ENCODE data around the gene PACS1.
"Not testable (repeated sequence)": the region's sequence is repeated elsewhere in the genome, so short reads cannot be mapped to it uniquely, and the experiment has no call there.

Gene PACS1

DNA sequence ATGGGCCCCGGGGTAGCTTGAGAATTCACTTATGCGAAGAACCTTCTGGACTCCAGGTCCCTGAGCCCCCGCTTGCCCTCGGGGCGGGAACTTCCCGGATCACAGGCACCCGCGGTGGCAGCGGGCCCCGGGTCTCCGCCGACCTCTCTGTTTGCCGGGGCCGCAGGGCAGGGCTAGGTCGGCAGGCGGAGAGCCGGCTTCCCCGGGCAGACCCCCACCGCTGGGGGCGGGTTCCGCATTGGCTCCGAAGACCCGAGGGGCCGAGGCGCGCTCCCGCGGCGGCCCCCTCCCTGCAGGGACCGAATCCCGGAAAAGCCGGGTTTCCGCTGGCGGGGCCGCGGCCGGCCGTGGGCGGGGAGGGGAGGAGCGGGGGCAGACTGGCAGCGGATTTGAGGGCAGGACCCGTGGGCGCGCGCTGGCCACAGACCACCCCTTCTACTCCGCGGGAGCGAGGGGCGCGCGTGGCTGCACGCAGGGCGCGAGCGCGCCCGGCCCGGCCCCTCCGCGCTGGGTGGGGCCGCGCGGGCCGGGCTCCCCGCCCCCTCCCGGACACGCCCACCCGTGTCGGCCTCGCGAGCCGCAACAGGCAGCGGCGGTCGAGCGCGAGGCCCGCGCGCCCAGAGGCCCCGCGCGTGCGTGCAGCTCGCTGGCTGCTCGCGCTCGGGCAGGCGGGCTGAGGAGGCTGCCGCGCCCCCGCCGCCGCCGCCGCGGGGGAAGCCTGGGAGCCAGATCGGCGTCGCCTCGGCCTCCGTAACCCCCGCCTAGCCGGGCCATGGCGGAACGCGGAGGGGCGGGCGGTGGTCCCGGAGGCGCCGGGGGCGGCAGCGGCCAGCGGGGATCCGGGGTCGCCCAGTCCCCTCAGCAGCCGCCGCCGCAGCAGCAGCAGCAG is at the start of gene PACS1:
PACS1 (plus strand) TSS at position 558 of the 889 bp plus-strand sequence; CDS start at position 773, 215 bp downstream.
- peak; percentile 89 for DNase-seq

DNA sequence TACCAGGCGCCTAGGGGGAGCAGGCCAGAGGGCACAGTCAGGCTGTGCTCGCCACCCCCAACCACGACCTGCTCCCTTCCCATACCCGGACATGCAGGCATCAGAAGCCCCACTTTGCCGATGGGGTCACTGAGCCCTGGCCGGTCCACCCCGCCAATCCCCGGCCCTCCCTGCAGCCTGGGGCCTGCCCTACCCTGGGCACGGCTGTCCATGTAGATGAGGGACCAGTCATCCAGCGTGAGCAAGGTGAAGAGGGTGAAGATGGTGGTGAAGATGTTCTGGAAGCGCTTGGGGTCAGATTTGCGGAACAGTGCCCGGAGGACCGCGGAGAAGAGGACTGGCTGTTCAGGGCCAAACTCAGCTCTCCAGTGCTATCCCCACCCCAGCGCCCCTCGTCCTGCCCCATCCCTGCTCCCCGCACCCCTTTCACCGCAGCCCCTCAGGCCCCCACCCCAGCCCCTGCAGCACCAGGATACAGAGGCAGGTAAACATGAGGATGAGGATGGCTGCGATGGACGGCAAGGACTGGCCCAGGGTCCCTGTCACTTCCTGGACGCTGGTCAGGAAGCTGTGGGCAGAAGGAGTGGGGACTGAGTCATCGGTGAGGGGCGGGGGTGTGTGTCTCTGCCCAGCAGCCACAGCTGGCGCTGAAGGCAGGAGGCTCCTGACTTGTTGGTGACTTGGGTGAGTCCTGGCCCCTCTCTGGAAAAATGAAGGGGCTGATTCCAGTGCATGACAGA is 49.3 kb upstream of the PACS1 start:
- DNase-seq: no peak

DNA sequence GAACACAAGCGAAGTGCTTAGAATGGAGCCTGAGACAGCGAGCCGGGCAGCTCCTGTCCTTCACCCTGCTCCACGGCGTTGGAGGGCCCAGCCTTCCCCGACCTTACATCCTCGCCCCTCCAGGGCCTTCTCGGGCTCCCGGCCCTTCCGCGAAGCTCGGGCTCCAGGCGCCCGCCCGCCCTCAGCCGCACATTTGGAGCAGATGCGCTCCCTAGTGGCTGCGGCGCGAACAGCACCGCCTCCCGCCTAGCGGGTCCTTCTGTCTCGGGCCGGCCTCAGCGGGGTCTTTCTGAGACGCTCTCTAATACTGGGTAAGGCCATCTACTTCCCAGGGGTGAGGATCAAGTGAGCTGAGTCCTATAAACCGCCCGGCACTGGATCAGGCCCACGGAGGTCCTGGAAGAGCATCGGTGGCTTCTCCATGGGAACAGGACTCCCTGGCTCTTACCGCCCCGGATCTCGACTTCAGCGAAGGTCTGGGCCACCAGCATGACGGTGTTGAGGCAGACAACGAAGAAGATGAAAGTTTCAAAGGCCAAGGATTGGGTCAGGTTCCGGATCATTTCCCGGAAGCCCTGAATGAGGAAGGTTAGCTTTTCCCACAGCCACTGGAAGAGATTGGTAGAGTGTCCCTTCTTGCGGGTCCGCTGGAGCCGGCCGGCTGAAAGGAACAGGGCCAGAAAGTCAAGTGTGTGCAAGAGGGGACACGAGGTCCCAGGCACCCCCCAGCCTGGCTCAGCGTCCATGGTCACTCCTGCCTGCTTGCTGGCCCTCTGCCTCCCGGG is 47.5 kb upstream of the PACS1 start:
- DNase-seq: peak; percentile 68

DNA sequence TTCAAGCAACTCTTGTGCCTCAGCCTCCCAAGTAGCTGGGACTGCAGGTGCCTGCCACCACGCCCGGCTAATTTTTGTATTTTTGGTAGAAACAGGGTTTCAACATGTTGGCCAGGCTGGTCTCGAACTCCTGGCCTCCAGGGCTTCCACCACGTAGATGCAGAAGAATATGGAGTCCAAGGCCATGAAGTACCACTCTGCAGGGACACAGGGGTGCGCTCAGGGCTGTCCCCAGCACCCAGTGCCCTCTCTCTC is 47.0 kb upstream of the PACS1 start:
- not testable (repeated sequence) for DNase-seq

DNA sequence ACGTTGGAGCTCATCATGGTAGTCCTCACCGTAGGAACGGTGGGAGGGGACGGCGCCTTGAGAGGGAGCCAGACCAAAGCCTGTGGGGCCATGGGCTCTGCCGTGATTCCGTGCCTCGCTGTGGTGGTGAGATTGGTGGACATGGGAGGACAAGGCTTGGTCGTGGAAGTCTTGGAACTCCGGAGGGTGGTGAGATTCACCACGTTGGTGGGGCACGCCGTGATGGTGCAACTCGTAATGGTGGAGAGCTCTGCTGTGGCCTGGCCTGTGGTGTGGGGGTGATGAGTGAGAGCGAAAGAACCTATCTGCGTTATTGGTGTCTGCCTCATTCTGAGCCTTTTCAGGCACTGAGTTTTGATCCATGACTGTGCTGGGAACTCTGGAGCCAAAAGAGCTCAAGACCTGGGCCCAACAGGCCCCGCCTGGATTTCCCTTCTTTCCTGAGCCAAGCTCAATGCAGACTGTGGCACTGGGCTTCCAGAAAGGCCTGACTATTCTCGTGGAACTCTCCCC is 44.0 kb upstream of the PACS1 start, which contains the start of gene CATSPER1:
CATSPER1 (minus strand) TSS at position 463 of the 513 bp plus-strand sequence; CDS start at position 363, 100 bp downstream.
- DNase-seq: no peak

DNA sequence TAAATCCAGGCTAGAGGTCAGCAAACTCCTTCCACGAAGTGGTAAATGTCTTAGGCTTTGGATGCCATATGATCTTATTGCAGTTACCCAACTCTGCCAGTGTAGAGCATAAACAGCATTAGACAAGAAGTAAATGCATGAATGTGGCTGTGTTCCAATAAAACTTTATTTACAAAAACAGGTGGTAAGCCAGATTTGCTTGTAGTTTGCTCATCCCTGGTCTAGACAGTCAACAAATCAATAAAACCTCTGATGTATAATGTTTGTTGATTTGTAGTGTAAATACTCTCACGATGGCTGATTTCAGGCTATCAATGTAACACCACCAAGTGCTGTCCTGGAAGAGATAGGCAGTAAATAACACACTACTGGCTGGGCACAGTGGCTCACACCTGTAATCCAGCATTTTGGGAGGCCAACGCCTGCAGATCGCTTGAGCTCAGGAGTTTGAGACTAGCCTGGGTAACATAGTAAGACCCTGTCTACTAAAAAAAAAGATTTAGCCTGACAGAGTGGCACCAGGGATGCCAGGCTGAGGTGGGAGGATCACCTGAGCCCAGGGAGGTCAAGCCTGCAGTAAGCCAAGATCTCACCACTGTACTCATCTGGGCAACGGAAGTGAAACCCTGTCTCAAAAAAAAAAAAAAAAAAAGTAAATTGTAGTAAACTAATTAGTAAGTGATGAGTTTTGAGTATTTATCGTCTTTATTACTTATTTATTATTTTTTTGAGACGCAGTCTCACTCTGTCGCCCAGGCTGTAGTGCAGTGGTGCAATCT is 36.9 kb upstream of the PACS1 start:
- no peak for DNase-seq

DNA sequence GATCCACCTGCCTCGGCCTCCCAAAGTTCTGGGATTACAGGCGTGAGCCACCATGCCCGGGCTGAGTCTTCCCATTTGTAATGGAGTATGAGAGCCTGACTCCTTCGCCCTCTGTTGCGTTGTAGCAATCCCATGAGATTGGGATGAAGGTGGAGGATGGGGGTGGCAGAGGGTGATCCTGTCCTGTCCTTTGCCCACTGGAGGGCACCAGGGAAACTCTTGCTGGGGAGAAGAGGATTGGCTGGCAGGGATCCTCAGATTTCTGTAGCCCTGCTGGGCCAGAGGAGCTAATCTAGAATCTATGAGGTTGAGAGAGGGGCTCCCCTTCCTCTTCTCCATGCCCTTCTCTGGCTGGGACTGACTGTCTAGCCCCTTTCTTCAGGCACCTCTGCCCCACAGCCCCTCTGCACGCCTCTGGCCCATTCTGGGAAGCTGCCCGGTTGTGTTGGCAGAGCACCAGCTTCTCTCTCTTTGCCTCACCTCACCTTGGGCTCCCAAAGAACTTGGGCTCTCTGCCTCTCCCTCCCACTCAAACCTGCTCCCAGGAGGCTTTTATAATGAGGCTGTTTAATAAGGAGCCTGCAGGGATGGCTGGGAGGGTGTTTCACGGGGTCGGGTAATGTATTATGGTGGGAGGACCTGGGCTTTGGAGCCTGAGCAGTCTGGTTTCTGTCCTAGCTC is 34.3 kb upstream of the PACS1 start:
- DNase-seq: no peak

DNA sequence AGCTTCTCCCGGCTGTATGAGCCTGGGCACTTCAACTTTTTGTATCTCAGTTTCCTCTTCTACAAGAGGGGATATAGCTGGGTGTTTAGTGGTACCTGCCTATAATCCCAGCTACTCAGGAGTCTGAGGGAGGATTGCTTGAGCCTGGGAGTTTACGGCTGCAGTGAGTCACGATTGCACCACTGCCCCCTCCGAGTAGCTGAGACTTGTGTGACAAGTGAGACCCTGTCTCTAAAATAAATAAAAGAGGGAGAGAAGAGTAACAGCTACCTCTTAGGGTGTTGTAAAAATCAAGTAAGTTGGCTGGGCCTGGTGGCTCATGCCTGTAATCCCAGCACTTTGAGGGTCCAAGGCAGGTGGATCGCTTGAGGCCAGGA is 33.8 kb upstream of the PACS1 start:
- DNase-seq: no peak

DNA sequence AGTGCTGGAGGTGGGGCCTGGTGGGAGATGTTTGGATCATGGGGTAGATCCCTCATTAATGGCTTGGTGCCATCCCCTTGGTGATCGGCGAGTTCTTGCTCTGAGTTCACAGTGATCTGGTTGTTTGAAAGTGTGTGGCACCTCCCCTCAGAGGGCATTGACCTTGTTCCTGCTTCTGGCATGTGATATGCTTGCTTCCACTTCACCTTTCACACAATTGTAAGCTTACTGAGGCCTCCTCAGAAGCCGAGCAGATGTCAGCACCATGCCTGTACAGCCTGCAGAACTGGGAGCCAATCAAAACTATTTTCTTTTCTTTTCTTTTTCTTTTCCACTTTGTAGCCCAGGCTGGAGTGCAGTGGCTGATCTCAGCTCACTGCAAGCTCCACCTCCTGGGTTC is 32.7 kb upstream of the PACS1 start:
- DNase-seq: no peak

DNA sequence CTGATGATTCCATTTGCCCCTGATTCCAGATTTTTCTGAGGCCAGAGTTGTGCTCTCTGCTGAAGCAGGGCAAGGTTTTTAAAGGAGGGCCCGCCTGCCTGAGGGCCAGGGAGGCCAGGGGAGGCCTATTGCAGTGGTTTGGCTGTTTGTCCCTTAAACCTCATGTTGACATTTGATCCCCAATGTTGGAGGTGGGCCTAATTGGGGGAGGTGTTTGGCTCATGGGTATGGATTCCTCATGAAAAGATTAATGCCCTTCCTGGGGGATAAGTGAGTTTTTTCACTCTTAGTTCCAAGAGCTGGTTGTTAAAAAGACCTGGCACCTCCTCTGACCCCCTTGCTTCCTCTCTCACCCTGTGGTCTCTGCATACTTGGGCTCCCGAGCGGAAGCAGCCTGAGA is 30.3 kb upstream of the PACS1 start:
- no peak for DNase-seq

DNA sequence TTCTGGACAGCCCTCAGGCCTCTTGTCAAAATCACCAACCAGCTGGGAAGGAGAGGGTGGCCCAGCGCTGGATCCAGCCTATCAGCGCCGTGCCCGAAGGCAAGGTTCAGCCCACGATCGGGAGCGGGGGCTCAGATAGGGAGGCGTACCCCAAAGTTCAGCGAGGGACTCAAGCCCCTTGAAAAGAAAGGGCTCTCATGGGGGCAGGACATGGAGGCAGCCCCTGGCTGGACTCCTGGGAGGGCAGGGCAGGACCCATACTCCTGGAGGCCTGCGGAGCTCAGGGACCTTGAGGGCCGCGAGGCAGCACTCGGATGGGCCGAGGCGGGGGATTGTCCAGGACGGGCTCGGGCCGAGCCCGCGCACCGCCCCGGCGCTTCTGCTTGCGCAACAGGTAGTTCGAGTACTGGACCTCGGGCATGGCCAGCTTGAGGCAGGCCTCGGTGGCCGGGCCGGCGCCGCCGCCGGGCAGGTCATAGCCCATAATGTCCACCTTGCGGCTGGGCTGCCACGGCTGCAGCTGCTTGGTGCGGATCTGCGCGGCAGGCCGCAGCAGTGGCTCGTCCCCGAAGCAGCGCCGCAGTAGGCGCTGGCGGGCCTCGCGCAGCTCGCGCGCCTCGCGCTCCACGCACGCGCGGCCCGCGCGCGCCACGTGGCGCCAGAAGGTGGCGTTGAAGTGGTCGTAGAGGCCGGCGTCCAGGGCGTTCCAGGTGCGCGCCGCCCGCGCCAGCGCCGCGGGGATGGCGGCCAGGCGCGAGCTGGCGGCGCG is 27.7 kb upstream of the PACS1 start:
- DNase-seq: no peak

DNA sequence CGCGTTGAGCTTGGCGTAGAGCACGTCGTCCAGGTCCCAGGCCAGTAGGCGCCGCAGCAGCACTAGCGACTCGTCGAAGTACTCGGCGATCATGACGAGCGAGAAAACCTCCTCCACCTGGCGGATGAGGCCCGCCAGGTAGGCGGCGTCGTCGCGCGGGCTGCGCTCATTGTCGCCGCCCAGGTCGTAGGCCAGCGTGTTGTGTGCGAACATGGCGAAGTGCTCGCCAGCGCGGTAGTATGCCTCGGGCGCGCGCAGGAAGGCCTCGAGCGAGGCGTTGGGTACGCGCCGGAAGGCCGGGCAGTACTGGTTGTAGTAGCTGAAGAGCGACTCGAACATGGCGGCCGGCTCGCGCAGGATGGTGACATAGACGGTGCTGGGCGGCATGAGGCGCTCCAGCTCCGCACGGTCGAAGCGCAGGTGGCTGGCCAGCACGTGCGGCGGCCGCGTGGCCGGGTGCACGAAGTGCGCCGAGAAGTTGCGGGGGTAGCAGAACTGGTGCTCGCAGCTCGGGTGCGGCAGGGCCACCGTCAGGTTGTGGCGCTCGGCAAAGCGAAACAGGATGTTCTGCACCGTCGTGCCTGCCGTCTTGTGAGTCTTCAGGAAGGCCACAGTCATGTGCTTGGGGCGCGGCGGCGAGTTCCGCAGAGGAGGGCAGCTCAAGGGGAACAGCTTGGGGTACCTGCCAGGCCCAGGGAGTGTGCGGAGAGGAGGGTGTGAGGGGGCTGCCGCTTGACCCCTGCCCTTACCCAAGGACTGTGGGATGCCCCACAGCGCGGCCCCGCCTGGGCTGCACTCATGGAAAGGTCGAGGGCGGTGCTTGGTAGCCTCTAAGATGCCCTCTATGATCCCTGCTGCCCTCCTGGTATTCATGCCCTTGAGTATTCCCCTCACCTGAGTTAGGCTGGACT is 26.8 kb upstream of the PACS1 start:
- DNase-seq: no peak

DNA sequence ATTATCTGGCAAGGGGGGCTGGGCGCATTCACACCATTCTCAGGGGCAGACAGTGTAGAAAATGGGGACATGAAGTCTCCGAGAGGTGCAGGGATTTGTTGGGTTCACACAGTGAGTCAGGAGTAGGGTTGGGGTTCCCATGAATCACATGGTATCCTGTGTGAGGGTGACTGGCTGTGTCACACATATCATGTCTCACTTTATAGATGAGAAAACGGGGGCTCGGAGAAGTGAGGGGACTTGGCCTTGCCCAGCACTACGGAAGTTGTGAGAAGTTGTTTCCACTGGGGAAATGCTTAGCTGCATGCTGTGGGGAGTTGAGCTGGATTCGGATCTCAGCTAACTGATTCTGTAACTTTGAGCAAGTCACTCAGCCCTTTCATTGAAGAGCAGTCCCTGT is 25.3 kb upstream of the PACS1 start:
- no peak for DNase-seq

DNA sequence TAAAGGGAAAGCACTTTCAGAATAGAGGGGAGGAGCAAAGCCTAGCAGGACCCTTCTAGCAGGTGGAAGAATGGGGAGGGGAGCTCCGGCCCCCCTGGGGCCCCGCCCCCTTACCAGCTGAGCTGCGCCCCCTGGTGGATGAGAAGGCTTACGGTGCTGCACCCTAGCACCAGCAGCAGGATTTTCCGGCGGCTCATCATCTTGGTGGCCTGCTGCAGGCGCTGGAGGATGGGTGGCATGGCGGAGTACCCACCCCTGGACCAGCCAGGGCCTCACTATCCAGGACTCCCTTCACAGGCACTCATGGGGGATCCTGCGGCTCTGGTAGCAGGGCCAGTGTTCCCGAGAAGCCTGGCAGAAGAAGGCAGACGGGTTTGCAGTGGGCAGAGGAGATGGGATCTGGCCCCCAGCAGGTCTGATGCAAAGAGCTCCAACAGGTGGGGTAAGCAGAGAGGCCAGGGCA is 24.9 kb upstream of the PACS1 start:
- DNase-seq: peak; percentile 73

DNA sequence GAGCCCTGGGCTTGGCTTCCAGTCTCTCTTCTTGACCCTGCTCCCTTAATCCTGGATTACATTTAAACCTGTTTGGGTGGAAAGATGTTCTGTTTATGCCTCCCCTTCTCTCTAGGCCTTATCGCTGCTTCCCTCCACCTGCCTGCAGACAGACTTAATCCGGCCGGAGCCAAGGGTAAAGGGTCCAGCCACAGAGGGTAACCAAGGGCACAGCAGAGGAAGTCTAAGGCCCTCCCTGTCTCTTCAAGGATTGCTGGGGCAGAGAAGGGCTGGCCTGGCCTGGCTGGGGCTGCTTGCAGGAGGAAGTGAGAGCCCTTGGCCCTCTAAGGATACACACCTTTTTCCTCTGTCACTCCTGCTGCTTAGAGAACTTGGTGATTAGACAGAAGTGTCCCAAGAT is 23.2 kb upstream of the PACS1 start:
- DNase-seq: no peak

DNA sequence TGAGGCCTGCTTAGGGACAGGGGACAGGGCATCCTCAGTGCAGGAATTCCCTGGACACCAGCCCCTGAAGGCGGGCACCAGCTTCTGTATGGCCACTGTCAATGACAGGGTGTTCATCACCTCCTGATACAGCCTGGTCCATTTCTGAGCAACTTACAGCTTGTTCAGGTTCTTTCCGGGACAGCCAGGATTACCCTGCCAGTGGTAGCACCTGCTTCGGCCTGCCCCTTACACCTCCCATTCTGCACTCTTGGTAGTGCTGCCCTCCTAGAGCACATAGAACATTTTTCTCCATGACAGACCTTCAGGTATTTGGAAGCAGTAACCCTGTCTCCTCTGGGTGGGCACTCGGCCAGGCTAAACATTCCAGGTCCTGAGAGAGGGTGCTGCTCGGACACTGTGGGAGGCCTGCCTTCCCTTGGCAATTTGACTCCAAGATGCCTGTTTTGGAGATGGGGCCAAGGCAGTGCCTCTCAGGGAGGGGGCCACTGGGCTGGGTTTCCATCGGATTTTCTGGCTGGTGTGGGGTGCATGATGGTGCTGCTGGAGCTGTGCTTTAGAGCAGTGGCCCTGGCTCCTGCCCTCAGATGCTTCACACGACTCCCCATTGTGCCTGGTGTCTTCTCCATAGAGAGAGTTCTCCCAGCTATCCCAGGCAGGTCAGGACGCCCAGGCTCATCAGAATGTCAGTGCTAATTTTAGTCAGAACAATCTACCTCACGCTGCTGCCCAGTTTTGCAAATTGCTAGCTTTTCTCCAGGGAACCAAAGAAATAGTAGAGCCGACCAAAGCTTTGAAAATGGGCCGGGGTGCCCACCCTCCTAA is 22.3 kb upstream of the PACS1 start:
- no peak for DNase-seq

DNA sequence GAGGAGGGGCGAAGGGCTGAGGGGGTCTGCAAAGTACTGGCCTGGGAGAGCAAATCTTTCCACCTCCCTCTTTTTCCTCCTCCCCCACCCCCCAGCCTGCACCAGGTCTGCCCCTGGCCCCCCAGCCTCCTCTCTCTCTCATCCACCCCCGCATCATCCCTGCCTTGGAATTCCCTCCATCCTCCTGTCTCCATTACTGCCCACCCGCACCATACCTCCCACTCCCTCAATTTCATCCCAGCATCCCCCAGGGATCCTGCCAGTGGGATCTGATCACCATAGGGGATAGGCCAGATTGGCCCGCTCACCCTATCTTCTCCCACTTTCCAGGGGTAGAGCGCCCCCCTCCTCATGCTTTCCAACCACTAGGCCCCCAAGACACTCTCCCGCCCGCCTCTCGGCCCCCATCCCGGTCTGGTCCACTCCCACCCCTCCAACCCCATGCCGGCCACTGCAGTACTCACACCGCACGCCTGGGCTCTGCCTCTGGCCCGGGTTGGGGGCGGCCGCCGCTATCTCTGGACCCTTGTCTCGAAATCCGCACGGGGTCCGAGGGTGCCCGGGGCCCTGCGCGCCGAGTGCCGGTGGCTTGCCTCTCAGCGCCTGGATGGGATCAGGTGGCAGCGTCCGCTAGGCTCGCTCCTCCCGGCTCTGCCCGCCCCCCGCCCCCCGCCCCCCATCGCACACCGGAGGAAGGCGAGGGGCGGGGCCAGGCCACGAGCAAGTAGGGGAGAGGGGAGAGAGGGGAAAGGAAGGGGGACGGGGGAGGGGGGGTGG is 21.3 kb upstream of the PACS1 start, which contains the start of gene GAL3ST3:
GAL3ST3 (minus strand) TSS at position 615 of the 777 bp plus-strand sequence. CDS start 3,746 bp downstream, outside the sequence.
- no peak for DNase-seq

Measured in left hindlimb (tissue), 1 donor.